ENCODE results near the gene PRR16. TPM values are rescaled to one million over a fixed set of nuclear protein-coding genes. Genes with fewer than 3 reads are reported as not detected.
A peak's percentile ranks its signal among the peaks of the same experiment; 100 is the strongest.
"Not testable (repeated sequence)": the region's sequence is repeated elsewhere in the genome, so short reads cannot be mapped to it uniquely, and the experiment has no call there.

PRR16 gene
- total RNA-seq, 1 donor from 2014 or later, result 18.3 TPM

DNA sequence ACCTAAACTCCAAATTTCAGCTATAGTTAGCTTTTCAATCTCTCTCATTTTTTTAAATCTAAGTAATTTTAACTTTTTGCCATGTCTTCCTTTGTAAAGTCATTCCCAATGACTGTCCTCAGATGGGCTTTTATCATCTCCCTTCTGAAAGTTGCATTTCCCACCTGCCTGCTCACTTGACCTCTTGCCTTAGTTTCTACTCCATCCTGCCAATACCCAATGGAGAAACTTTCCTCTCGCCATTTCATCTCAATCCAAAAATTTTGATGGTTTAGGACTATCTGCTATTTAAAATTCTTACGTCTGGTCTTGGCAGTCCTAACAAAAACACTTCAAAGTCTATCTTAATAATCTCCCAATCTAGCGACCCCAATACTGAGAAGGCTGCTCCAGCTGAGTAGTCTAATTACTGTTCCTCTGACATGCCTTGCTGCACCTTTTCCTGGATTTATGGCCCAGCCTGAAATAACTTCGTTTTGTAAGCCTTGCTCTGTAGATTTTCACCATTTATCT is 231.3 kb downstream of the PRR16 start:
- Mint-ChIP-seq H3K27ac (ENCODE audit: unreplicated experiment) (no peak overlapping the region), H3K9me3 (ENCODE audit: unreplicated experiment) (no peaks in the 10 kb centered on the region), H3K36me3 (ENCODE audit: unreplicated experiment) (no peaks in the 10 kb centered on the region), H3K4me3 (ENCODE audit: unreplicated experiment) (no peak overlapping the region), H3K27me3 (ENCODE audit: unreplicated experiment) (no peaks in the 10 kb centered on the region), H3K4me1 (ENCODE audit: unreplicated experiment) (peaks cover 5% of the 10 kb centered on the region)
- TF ChIP-seq, protein P1, sequence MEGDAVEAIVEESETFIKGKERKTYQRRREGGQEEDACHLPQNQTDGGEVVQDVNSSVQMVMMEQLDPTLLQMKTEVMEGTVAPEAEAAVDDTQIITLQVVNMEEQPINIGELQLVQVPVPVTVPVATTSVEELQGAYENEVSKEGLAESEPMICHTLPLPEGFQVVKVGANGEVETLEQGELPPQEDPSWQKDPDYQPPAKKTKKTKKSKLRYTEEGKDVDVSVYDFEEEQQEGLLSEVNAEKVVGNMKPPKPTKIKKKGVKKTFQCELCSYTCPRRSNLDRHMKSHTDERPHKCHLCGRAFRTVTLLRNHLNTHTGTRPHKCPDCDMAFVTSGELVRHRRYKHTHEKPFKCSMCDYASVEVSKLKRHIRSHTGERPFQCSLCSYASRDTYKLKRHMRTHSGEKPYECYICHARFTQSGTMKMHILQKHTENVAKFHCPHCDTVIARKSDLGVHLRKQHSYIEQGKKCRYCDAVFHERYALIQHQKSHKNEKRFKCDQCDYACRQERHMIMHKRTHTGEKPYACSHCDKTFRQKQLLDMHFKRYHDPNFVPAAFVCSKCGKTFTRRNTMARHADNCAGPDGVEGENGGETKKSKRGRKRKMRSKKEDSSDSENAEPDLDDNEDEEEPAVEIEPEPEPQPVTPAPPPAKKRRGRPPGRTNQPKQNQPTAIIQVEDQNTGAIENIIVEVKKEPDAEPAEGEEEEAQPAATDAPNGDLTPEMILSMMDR (IDR thresholded peaks at IDR 0.05), result no peak
- DNase-seq (ENCODE audit: extremely low spot score, unreplicated experiment), result no peak

DNA sequence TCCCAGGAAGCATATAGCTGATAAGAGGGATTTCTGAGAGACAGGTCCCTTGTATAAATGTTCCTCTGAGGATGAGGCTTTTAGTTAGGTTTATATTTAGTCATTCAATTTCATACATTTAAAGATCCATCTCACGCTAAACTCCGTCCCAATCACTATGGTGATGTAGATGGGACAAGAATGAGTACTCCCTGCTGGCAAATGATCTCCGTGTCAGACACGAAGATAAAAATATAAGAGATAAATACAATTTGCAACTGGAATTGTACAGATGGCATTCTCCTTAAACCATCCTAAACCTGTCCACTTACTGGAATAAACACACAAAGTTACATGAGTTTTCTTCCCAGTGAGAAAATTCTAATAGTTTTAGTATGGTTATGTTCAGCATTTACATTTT is 233.0 kb downstream of the PRR16 start:
- TF ChIP-seq, protein P1 (IDR thresholded peaks at IDR 0.05), result no peak
- no peaks in the 10 kb centered on the region for H3K9me3 Mint-ChIP-seq (ENCODE audit: unreplicated experiment)
- H3K27ac Mint-ChIP-seq (ENCODE audit: unreplicated experiment), result no peak overlapping the region
- H3K4me1 Mint-ChIP-seq (ENCODE audit: unreplicated experiment), result peaks cover 3% of the 10 kb centered on the region
- no peaks in the 10 kb centered on the region for H3K27me3 Mint-ChIP-seq (ENCODE audit: unreplicated experiment)
- no peak for DNase-seq (ENCODE audit: extremely low spot score, unreplicated experiment)
- H3K36me3 Mint-ChIP-seq (ENCODE audit: unreplicated experiment), result no peaks in the 10 kb centered on the region
- H3K4me3 Mint-ChIP-seq (ENCODE audit: unreplicated experiment), result no peak overlapping the region

DNA sequence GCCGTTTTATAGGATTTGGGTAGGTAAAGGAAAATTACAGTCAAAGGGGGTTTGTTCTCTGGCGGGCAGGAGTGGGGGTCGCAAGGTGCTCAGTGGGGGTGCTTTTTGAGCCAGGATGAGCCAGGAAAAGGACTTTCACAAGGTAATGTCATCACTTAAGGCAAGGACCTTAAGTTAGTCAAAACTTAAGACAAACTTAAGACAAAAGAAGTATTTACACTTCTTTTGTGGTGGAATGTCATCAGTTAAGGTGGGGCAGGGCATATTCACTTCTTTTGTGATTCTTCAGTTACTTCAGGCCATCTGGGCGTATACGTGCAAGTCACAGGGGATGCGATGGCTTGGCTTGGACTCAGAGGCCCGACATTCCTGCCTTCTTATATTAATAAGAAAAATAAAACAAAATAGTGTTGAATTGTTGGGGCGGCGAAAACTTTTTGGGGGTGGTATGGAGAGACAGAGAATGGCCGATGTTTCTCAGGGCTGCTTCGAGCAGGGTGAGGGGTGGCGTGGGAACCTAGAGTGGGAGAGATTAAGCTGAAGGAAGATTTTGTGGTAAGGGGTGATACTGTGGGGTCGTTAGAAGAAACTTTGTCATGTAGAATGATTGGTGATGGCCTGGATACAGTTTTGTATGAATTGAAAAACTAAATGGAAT is 233.7 kb downstream of the PRR16 start:
- H3K4me3 Mint-ChIP-seq (ENCODE audit: unreplicated experiment); H3K27me3 Mint-ChIP-seq (ENCODE audit: unreplicated experiment); H3K36me3 Mint-ChIP-seq (ENCODE audit: unreplicated experiment); H3K27ac Mint-ChIP-seq (ENCODE audit: unreplicated experiment); DNase-seq (ENCODE audit: extremely low spot score, unreplicated experiment); H3K4me1 Mint-ChIP-seq (ENCODE audit: unreplicated experiment); H3K9me3 Mint-ChIP-seq (ENCODE audit: unreplicated experiment): not testable (repeated sequence)

DNA sequence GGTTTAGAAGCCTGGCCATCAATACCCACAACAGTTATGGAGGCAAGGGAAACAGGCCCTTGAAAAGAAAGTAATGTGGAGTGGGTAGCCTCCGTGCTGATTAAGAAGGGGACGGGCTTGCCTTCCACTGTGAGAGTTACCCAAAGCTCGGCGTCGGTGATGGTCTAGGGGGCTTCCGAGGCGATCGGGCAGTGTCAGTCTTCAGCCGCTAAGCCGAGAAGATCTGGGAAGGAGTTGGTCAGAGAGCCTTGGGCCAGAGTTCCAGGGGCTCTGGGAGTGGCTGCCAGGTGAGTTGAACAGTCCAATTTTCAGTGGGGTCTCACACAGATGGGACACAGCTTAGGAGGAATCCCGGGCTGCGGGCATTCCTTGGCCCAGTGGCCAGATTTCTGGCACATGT is 236.6 kb downstream of the PRR16 start:
- not testable (repeated sequence) for H3K27ac Mint-ChIP-seq (ENCODE audit: unreplicated experiment); DNase-seq (ENCODE audit: extremely low spot score, unreplicated experiment); H3K27me3 Mint-ChIP-seq (ENCODE audit: unreplicated experiment); H3K9me3 Mint-ChIP-seq (ENCODE audit: unreplicated experiment); H3K4me3 Mint-ChIP-seq (ENCODE audit: unreplicated experiment); H3K36me3 Mint-ChIP-seq (ENCODE audit: unreplicated experiment)
- H3K4me1 Mint-ChIP-seq (ENCODE audit: unreplicated experiment), result peaks cover 20% of the 10 kb centered on the region

DNA sequence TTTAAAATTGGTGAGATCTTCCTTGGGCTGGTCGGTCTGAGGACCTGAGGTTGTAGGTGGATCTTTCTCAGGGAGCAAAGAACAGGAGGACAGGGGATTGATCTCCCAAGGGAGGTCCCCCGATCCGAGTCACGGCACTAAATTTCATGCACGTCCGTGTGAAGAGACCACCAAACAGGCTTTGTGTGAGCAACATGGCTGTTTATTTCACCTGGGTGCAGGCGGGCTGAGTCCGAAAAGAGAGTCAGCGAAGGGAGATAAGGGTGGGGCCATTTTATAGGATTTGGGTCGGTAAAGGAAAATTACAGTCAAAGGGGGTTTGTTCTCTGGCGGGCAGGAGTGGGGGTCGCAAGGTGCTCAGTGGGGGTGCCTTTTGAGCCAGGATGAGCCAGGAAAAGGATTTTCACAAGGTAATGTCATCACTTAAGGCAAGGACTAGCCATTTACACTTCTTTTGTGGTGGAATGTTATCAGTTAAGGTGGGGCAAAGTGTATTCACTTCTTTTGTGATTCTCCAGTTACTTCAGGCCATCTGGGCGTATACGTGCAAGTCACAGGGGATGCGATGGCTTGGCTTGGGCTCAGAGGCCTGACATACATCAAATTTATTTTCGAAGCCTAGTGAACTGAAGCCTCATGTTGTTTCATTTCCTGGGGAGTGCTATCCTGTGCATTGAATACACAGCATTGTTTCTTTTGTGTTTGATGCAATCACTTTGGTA is 238.9 kb downstream of the PRR16 start:
- H3K4me1 Mint-ChIP-seq (ENCODE audit: unreplicated experiment), result peaks cover 17% of the 10 kb centered on the region
- not testable (repeated sequence) for H3K36me3 Mint-ChIP-seq (ENCODE audit: unreplicated experiment); H3K27me3 Mint-ChIP-seq (ENCODE audit: unreplicated experiment); DNase-seq (ENCODE audit: extremely low spot score, unreplicated experiment); H3K9me3 Mint-ChIP-seq (ENCODE audit: unreplicated experiment); H3K4me3 Mint-ChIP-seq (ENCODE audit: unreplicated experiment); H3K27ac Mint-ChIP-seq (ENCODE audit: unreplicated experiment)

DNA sequence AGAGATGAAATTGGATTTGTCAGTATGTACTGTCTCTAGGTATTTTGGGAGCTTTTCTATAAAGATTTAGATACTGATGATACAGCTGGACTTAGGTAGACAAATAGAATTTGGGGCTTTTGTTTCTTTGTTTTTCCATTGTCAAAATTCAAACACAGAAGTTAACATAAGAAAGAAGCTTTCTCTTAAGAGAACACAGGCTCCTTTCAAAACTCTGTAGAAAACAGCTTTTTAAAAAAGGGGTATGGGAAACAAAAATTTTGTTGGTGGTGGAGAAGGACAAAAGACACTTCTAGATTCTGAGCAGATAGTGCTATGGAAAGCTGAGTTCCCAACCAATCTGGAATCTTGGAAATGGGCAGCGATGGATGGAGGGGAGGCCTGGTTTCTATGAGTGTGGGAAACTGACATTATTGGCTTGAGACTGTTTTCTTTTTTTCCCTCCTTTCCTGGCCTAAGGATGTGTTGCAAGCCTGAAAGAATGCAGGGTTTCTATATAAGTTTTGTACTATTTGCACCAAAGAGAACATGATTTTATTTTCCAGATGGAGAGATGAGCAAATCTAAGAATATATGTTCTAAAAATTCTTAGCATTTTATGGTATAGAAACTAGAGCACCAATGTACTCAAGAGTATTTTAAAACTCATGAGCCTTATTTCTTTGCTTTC is 240.0 kb downstream of the PRR16 start:
- Mint-ChIP-seq H3K27me3 (ENCODE audit: unreplicated experiment) (no peaks in the 10 kb centered on the region), H3K27ac (ENCODE audit: unreplicated experiment) (peak overlapping the region; percentile 36), H3K9me3 (ENCODE audit: unreplicated experiment) (peaks cover 4% of the 10 kb centered on the region), H3K4me1 (ENCODE audit: unreplicated experiment) (peaks cover 17% of the 10 kb centered on the region), H3K4me3 (ENCODE audit: unreplicated experiment) (no peak overlapping the region), H3K36me3 (ENCODE audit: unreplicated experiment) (no peaks in the 10 kb centered on the region)
- TF ChIP-seq, protein P1 (IDR thresholded peaks at IDR 0.05), result no peak
- no peak for DNase-seq (ENCODE audit: extremely low spot score, unreplicated experiment)
